DOHH2 (cell line): ENCODE results near the gene NLGN2.

Source experiments
- H3F3A ChIP-seq: fragments of 200-600 bp; sonication (generic), shearing (Covaris generic); 2 replicates; pipeline ENCODE4 v1.6.0; 2016; ENCODE audit warnings: antibody characterized with exemption, mild to moderate bottlenecking; ENCODE audit not compliant: control insufficient read depth, insufficient read depth
- H3K27ac ChIP-seq: fragments of 200-600 bp; sonication (generic); 2 replicates; pipeline ENCODE4 v1.5.1; 2014; ENCODE audit warnings: low read depth, mild to moderate bottlenecking, low read length, moderate library complexity
- H3K27me3 ChIP-seq: fragments of 200-600 bp; sonication (generic); 2 replicates; pipeline ENCODE4 v1.6.1; 2014; ENCODE audit warnings: mild to moderate bottlenecking, low read length, mixed read lengths; ENCODE audit not compliant: control insufficient read depth
- H3K36me3 ChIP-seq: fragments of 200-600 bp; sonication (generic); 2 replicates; pipeline ENCODE4 v1.6.1; 2014; ENCODE audit warnings: mild to moderate bottlenecking, low read length, moderate library complexity, mixed read lengths; ENCODE audit not compliant: control insufficient read depth
- H3K4me1 ChIP-seq: fragments of 200-600 bp; sonication (generic); 2 replicates; pipeline ENCODE4 v1.6.1; 2014; ENCODE audit warnings: mild to moderate bottlenecking, low read length, mixed read lengths; ENCODE audit not compliant: control insufficient read depth
- H3K4me2 ChIP-seq: fragments of 200-600 bp; sonication (generic); 2 replicates; pipeline ENCODE4 v1.6.0; 2014; ENCODE audit warnings: mild to moderate bottlenecking, low read length, moderate library complexity
- H3K4me3 ChIP-seq: fragments of 200-600 bp; sonication (generic); 2 replicates; pipeline ENCODE4 v1.5.1; 2014; ENCODE audit warnings: mild to moderate bottlenecking, low read length, mixed read lengths
- H3K79me2 ChIP-seq: fragments of 200-600 bp; sonication (generic); 2 replicates; pipeline ENCODE4 v1.6.1; 2014; ENCODE audit warnings: mild to moderate bottlenecking, low read length, mixed read lengths; ENCODE audit not compliant: control insufficient read depth
- H3K9me2 ChIP-seq: fragments of 200-600 bp; sonication (generic); replicated peaks from 2 replicates; pipeline ENCODE4 v1.6.1; 2014; ENCODE audit warnings: mild to moderate bottlenecking, low read length, mixed read lengths; ENCODE audit not compliant: control insufficient read depth
- H3K9me3 ChIP-seq: fragments of 200-600 bp; sonication (generic); 2 replicates; pipeline ENCODE4 v1.6.1; 2014; ENCODE audit warnings: antibody characterized with exemption, low read length, mixed read lengths; ENCODE audit not compliant: control insufficient read depth, insufficient read depth
- H4K20me1 ChIP-seq: fragments of 200-600 bp; sonication (generic); 2 replicates; pipeline ENCODE4 v1.6.0; 2014; ENCODE audit warnings: low read depth, mild to moderate bottlenecking, antibody characterized with exemption, low read length, moderate library complexity; ENCODE audit not compliant: control insufficient read depth, insufficient read depth
- CTCF ChIP-seq: fragments of 200-600 bp; sonication (generic); IDR thresholded peaks from one replicate; pipeline ENCODE4 v1.5.1; 2014; ENCODE audit warnings: antibody characterized with exemption, mild to moderate bottlenecking, low read depth, low read length; ENCODE audit not compliant: poor library complexity, severe bottlenecking
- EZH2phosphoT487 ChIP-seq: fragments of 200-600 bp; sonication (generic); IDR thresholded peaks from 2 replicates; pipeline ENCODE4 v1.6.1; 2017; ENCODE audit warnings: borderline replicate concordance, mild to moderate bottlenecking, antibody characterized with exemption, low read length, moderate library complexity, mixed read lengths

Gene NLGN2

GRCh38 chr17:7388856-7389255 lies 18.8 kb upstream of the NLGN2 start:
- peaks cover 18% of the 10 kb centered on the region for H3K4me1 ChIP-seq
- H3K36me3 ChIP-seq = no peaks in the 10 kb centered on the region
- no peak overlapping the region for H3K4me2 ChIP-seq
- TF ChIP-seq CTCF (no peak), EZH2phosphoT487 (no peak)
- no peak overlapping the region for H3K4me3 ChIP-seq
- no peaks in the 10 kb centered on the region for H3K9me2 ChIP-seq
- H4K20me1 ChIP-seq = no peaks in the 10 kb centered on the region
- H3K79me2 ChIP-seq = peaks cover 5% of the 10 kb centered on the region; the same call in 1 of the 2 replicates
- no peak overlapping the region for H3K27ac ChIP-seq
- no peaks in the 10 kb centered on the region for H3K27me3 ChIP-seq
- peaks cover 4% of the 10 kb centered on the region; the same call in 1 of the 2 replicates for H3F3A ChIP-seq
- no peaks in the 10 kb centered on the region for H3K9me3 ChIP-seq

DNA sequence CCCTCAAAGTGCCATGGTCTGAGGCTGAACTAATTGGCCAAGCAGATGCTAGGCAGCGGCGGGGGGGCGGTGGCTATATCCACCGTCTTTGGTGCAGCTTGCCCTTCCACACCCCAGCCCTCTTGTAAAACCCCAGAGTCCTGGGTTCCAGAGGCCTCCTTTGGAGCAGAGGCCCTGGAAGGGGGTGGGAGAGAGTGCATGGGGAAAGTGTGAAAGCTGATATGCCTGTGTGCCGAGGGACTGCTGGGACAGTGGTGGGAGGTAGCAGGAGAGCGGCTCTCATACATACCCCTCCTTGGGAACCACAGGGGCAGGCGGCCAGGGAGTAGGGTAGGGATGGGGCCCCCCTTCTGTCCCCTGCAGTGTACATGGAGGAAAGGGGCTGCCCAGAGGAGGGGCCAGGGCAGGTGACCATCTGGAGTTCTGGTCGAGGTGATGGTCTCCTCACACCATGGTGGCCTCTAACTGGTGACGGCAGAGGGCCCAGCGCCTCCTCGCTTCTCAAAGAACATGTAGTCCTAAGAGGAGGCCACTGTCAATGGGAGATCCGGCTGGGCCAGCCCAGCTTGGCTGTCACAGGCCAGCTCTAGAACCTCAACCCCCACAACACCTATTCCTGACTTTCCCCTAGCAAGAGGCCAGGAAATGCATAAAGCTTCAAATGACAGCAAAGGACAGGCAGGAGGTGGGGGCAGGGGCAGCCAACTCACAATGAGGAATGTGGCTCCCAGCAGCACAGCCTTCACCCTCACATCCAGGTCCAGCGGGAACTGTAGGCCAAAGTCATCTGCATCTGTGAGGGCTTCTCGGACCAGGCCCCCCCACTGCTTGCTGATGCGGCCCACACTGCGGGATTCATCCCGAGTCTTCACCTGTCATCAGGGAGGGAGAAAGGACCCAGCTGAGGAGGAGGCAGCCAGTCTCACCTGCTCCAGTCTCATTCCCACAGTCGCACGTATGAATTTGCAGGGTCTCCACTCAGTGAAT lies 17.4 kb upstream of the NLGN2 start:
- TF ChIP-seq CTCF (no peak), EZH2phosphoT487 (no peak)
- Histone ChIP-seq H3K36me3 (no peaks in the 10 kb centered on the region), H3K9me2 (no peaks in the 10 kb centered on the region), H4K20me1 (no peaks in the 10 kb centered on the region), H3K4me1 (peaks cover 13% of the 10 kb centered on the region), H3K79me2 (peaks cover 6% of the 10 kb centered on the region; the same call in 1 of the 2 replicates), H3K4me2 (no peak overlapping the region), H3K27ac (no peak overlapping the region), H3K27me3 (no peaks in the 10 kb centered on the region), H3K9me3 (no peaks in the 10 kb centered on the region), H3K4me3 (no peak overlapping the region), H3F3A (peaks cover 4% of the 10 kb centered on the region; the same call in 1 of the 2 replicates)

DNA sequence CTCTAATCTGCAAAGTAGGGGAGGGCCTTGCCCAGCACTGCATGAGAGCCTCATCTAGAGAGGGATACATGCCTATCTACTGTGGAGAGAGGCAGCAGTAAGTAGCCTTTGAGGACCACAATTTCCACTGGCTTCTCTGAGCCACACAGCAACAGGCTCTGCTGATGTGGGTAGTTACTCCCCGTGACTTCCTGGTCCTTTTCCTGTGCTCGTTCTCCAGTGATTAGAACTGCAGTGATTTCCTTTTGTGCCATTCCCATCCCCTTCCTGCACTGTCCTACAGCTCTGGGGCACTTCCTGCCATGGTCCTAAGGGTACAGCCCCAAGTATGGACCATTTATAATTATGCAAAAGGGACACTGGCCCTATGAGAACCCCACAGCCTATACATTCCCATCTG lies 16.3 kb upstream of the NLGN2 start:
- Histone ChIP-seq H3K4me2 (no peak overlapping the region), H4K20me1 (no peaks in the 10 kb centered on the region), H3K79me2 (peaks cover 6% of the 10 kb centered on the region; the same call in 1 of the 2 replicates), H3F3A (peaks cover 4% of the 10 kb centered on the region; the same call in 1 of the 2 replicates), H3K4me1 (peaks cover 14% of the 10 kb centered on the region), H3K27me3 (no peaks in the 10 kb centered on the region), H3K36me3 (no peaks in the 10 kb centered on the region), H3K9me3 (no peaks in the 10 kb centered on the region), H3K9me2 (no peaks in the 10 kb centered on the region), H3K27ac (no peak overlapping the region), H3K4me3 (no peak overlapping the region)
- TF ChIP-seq CTCF (no peak), EZH2phosphoT487 (no peak)
